NCI-H345 treated with DMSO at 0.1 percent for 48 hours (cell line): ENCODE results near the gene UBE2G1.
"Not testable (repeated sequence)": the region's sequence is repeated elsewhere in the genome, so short reads cannot be mapped to it uniquely, and the experiment has no call there.

Source experiments
- DNase-seq: peaks from one replicate; lab custom pipeline; 2025; ENCODE audit not compliant: unreplicated experiment; lab: John Stamatoyannopoulos, UW

Gene UBE2G1, protein sequence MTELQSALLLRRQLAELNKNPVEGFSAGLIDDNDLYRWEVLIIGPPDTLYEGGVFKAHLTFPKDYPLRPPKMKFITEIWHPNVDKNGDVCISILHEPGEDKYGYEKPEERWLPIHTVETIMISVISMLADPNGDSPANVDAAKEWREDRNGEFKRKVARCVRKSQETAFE

DNA sequence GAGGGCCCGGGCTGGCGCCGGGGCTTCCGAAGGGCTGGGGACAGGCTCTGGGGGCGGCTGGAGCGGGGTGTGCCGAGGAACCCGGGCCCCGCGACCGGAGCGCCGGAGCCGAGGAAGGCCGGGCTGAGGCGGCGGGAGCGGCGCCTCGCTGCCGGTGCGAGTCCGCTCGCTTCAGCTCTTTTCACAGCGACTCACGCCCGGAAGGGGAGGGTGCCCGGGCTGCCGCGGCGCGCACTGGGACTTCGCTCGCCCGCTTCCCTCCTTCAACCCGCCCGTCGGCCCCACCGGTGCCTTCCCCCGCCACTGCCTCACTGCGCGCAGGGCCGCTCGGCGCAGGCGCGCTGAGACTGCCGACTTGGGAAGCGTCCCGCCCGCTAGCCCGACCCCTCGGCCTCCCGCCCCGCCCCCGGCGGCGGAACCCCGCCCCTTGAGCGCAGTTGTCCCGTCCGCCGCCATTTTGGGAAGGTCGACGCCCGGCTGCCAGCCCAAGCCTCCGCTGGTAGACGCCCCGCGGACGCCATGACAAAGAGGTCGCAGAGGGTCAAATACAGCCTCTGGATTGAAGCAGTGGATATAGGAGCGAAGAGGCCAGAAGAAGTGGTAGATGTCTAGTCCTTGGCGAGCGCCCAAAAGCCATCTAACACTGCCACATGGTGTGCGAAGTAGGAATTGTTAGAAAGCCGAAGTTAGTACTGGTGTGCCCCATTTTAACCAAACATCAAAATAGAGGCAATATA lies at the start of gene UBE2G1:
Gene UBE2G1, minus strand, starts transcription at position 349 of the 737 bp plus-strand sequence. CDS start 359 bp downstream, outside the sequence.
- peak; percentile 79 for DNase-seq

DNA sequence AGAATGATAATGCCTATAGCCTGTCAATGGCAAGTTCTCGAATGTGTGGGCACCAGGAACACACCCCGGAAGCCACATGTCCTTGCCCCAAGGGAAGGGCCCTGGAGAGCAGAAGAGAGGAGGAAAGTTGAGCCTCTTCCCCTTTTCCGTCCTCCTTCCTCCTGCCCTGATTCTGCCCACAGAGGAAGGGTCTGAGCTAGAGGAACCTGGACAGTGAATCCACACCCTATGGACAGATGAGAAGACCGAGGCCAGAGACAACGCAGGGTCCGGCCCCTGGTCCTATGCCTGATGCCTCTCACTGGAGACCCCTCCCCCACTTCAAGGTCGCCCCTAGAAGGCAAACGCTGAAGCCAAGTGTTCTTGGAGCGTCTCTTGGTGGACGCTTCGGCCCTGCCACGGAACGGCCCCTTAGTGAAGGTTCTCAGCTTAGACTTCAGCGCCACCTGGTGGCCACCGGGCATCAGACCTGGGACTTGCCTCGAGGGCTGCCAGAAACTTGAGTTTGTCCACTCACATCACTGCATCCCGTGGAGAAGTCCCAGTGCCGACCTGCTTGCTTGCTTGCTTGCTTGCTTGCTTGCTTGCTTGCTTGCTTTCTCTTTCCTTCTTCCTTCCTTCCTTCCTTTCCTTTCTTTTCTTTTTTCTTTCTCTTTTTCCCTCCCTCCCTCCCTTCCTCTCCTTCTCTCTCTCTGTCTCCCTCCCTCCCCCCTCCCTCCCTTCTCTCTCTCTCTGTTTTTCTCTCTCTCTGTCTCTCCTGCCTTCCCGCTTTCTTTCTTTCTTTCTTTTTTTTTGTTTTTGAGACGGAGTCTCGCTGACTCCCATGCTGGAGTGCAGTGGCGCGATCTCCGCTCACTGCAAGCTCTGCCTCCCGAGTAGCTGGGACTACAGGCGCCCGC lies 46.7 kb upstream of the UBE2G1 start:
- DNase-seq: peak; percentile 47

DNA sequence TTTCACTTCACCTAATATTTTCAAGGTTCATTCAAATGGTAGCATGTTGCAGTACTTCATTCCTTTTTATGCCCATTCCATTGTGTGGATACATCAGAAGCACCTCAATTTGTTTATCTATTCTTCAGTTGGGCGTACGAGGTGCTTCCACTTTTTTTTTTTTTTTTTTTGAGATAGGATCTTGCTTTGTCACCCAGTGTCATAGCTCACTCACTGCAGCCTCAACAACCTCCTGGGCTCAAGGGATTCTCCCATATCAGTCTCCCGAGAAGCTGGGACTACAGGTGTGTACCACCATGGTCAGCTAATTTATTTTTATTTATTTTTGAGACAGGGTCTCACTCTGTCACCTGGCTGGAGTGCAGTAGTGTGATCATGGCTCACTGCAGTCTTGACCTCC lies 44.7 kb upstream of the UBE2G1 start:
- DNase-seq: no peak

DNA sequence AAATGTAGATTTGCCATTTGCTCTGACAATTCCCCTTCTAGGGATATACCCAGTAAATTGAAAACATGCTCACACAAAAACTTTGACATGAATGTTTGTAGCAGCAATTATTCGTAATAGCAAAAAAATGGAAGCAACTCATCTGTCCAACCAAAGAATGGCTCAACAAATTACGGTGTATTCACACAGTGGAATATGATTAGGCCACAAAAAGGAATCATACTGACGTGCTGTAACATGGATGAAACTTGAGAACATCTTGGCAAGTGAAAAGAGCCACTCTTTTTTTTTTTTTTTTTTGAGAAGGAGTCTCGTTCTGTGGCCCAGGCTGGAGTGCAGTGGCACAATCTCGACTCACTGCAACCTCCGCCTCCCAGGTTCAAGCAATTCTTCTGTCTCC lies 43.2 kb upstream of the UBE2G1 start:
- DNase-seq: no peak

DNA sequence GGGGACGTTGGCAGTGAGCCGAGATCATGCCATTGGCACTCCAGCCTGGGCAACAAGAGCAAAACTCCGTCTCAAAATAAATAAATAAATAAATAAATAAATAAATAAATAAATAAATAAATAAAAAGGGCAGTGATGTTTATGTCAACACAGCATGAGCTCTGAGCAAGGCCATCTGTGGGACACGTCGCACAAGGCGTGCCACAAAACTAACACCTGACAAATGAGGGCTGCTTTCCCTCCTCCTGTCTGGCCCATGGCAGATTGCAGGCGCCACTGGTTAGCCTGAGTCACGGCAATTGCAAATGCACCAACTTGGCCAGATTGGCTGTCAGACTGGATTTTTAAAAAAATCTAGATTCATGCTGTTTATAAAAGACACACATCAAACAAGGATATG lies 41.4 kb upstream of the UBE2G1 start:
- no peak for DNase-seq

DNA sequence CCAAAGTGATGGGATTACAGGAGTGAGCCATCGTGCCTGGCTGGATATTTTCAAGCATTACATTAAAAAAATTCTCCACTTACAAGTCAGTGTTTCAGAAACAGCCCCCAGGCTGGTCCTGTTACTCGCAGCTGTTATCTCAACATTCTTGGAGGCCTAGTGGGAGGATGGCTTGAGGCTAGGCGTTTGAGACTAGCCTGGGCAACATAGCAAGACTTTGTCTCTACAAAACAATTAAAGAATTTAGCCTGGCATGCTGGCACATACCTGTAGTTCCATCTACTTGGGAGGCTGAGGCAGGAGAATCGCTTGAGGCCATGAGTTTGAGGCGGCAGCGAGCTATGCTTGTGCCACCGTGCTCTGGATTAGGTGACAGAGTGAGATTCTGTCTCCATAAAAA lies 40.7 kb upstream of the UBE2G1 start:
- no peak for DNase-seq

DNA sequence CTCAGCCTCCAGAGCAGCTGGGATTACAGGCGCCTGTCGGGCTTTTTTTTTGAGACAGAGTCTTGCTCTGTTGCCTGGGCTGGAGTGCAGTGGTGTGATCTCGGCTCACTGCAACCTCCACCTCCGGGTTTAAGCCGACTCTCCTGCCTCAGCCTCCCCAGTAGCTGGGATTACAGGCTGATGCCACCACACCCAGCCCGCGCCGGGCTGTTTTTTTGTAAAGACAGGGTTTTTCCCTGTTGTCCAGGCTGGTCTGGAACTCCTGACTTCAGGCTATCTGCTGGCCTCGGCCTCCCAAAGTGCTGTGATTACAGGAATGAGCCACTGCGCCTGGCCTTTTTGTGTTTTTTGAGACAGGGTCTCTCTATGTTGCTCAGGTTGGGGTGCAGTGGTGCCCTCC lies 39.9 kb upstream of the UBE2G1 start:
- no peak for DNase-seq

DNA sequence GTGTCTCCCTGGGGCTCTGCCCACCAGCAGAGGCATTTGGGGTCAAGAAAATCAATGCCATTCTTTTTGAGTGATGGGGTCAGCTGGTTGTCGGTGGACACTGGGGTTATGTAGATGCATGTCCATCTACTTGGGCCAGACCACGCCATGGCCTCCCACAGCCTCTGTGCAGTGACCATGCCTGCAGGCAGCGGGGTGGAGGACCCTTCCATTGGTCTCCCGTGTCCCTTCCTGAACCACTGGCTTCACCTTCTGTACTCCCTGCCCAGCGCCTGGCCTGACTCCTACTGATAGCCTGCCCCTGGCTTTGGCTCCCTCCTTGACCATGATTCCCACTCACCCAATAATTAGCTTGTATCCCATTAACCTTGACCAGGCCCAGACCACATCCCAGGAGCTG lies 39.2 kb upstream of the UBE2G1 start:
- no peak for DNase-seq

DNA sequence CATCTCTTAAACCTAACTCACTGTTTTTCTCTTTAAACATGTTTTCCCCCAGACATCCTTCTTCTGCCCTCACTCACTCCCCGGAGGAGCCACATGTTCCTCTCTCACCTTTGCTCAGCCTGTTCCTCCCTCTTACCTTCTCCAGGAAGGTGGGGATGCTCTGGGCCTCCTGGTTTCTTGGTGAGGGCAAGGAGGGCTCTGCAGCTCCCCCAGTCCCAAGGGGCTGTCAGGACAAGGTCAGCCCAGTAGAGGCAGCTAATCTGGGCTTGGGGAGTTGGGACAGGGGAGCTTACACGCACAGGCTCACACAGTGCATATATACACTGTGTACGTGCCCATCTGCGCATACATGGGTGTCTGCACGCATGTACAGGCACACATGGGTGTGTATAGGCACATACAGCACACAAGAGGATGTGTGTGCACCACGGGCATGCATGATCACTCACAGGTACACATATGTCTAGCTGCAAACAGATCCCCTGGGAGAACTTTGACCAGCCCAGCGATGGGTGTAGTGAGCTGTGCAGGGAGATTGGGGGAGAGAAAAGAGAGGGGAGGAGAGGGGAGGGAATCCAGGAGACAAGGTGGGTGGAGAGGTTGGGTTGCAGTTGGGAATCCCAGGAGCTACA lies 38.7 kb upstream of the UBE2G1 start:
- no peak for DNase-seq

DNA sequence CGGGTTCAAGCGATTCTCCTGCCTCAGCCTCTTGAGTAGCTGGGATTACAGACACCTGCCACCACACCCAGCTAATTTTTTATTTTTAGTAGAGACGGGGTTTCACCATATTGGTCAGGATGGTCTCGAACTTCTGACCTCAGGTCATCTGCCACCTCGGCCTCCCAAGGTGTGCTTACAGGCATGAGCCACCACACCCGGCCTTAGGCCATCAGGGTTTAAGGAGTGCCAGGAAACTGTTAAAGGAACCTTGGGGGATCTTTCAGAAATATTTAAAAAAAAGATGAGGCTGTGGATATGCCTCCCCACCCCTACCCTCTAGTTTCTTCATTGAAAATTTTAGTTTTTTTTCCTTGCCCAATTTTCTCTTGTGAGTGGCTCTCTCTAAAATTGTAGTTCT lies 31.4 kb upstream of the UBE2G1 start:
- DNase-seq: no peak

DNA sequence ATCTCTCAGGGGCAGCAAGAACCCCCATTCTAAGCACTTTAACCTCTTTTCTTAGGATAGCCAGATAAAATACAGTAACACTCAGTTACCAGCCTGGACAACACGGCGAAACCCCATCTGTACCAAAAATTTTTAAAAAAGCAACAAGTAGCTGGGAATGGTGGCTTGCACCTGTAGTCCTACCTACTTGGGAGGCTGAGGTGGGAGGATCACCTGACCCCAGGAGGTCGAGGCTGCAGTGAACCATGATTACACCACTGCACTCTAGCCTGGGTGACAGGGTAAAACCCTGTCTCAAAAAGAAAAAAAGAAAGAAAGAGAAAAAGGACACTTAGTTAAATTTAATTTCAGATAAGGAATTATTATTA lies 28.6 kb upstream of the UBE2G1 start:
- DNase-seq: no peak

DNA sequence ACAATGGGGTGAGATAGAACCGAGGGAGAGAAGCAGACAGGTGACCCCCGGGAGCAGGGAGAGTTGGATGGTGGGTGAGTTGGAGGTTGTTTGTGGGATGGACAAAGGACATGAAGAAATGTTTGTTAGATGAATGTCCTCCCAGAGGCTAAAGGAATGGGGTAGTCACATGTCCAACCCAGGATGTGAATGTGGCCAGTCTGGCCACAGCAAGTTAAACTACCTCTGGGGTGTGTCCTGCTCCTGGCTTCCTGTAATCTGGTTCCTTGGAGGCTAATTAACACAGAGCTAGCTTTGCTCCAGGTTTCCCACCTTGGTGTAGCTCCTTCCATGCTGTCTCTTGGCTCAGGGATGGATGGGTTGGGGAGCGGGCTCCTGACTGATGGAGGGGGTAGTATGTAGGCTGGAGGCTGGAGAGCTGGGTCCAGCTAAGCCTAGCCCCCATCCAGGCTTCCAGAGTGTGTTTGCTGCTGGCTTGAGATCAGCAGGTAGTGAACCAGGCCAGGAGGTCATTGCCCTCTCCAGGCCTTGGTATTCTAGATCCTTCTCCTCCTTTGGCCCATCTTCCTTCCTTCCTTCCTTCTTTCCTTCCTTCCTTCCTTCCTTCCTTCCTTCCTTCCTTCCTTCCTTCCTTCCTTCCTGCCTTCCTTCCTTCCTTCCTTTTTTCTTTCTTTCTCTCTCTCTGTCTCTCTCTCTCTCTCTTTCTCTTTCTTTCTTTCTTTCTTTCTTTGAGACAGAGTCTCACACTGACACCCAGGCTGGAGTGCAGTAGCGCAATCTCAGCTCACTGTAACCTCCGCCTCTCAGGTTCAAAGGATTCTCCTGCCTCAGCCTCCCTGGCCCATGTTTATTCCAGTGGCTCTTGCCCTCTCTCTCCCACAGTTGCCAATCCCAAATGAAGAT lies 28.0 kb upstream of the UBE2G1 start:
- no peak for DNase-seq

DNA sequence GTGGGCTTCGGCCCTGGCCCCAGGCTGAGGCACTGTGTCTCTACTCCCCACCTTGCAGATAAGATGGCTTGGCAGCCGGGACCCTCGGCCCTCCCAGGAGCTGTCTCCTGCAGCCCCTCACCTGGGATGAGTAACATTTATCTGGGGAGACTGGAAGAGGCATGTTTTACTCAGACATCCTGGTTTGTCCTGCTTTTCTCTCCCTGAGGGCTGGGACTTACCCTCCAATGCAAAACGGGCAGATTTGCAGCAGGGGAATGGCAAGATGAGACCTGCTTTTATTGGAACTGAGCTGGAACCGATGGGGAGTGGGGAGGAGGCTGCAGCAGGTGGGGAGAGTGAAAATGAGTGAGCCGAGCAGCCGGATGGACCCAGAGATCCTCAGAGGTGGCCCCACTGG lies 27.3 kb upstream of the UBE2G1 start:
- DNase-seq: no peak

DNA sequence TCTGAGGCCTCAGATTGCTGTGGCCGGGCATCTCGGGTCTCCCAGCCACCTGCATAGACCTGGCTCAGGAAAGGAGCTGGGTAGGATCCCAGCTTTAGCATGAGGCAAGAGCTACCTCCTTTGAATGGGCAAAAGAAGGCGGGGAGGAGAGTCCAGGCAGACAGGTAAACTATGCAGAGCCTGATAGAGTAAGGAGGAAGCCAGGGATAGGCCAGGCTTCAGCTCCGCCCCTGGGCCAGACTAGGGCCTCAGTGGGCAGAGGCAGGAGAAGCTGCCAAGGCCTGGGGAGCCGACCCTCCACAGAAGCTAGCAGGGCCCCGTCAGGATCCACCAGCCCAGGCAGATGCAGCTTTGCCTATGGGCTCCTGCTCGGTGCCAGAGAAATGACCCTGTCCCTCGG lies 22.6 kb upstream of the UBE2G1 start:
- no peak for DNase-seq

DNA sequence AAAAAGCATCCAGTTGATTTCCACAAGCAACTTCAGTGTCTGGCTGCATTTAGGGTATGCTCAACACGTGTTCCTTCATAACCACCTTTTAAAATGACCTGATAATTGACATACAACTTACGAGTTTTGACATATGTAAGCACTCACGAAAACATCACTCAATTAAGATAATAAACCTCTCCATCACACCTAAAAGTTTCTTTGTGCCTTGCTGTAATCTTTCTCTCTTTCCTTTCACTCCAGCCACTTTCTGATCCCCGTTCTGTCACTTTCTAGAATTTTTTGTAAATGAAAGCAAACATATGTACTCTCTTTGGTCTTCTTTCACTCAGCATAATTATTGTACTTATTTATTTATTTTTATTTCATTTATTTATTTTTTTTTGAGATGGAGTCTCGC lies 20.7 kb upstream of the UBE2G1 start:
- no peak for DNase-seq

DNA sequence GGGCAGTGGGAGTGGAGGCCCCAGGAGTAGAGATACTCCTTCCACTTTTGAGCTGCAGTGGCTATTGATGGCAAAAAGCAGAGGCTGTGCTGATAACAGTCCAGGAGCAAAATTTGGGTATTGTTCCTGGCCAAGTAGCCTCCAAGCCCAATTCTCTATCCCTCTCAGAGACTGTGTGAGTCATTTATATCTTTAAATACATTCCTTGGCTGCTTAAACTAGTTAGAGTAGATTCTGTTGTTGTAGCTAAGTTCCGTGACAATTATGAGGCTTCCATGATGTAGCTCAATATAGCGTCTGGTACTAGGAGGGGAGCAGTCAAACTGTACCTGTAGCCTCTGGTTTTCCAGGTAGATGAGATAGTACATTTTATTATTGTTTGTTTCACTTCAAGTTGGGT lies 19.9 kb upstream of the UBE2G1 start:
- DNase-seq: no peak

DNA sequence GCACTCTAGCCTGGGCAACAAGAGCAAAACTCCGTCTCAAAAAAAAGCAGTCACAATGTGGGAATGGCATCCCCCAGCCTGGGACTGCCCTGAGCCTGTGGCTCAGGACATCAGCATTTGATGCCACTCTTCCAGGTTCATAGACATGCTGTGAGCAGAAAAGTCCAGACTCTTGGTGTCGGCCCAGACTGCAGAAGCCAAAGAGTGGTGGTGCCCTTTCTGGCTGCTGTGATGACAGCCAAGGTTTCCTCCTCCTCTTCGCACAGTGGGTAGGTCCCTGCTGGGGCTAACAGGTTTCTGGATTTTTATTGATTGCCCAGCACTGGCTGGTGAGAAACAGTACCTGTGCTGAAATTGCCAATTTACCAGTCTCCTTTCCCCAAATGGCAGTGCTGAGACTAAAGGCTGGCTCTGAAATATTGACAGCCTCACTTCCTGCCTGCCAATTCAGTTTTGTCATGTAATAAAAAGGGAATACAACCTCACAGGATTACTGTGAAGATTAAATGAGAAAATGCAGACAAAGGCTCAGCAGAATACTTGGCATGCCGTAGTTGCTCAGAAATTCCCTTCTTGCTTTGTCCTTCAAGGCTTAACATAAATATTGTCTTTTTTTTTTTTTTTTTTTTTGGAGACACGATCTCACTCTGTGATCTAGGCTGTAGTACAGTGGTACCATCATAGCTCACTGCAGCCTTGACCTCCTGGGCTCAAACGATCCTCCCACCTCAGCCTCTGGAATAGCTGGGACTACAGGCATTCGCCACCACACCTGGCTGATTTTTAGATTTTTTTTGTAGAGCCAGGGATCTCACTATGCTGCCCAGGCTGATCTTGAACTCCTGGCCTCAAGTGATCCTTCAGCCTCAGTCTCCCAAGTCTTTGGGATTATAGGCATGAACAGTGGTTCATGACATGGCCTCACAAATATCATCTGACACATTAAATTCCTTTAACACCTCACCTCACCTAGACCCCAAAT lies 15.5 kb upstream of the UBE2G1 start:
- no peak for DNase-seq

DNA sequence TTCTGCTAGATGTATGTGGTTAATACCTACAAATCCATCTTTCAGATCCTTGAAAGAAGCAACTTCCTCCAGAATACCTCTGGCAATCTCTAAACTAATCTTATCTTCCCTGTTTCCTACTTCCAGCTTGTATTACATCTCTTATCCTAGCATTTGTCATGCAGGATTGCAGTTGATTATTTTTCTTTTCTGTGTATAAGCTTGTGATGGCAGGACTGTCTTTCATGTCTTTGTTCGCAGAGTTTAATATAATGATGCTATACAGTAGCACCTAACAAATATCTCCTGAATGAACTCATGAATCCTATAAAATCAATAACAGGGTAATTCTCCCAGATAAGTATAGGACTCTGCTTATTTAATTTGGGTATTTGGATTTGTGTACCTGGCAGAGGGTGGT lies 12.2 kb upstream of the UBE2G1 start:
- DNase-seq: no peak

DNA sequence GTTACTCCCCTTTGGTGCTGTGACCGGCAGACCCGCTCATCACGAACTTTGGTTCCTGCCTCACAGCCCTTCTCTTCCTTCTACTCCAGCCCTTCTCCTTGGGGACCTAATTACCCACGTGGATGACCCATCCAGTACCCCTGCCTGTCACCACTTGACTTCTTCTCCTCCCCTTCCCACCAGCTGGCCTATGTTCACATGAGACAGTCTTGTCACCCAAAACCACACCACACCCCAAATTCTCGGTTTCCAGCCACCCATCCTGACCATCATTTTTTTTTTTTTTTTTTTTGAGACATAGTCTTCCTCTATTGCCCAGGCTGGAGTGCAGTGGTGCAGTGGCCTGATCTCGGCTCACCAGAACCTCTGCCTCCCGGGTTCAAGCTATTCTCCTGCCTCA lies 10.8 kb upstream of the UBE2G1 start:
- DNase-seq: not testable (repeated sequence)
